HEK293 (cell line): ENCODE measurements around the gene ARHGAP42.

Experiments
- CTCF ChIA-PET: fragments of 350-600 bp; formaldehyde crosslinking; extraction: SDS; loops from one replicate; lab custom pipeline; 2021; ENCODE audit warnings: antibody characterized with exemption; lab: Yijun Ruan, JAX
- POLR2A ChIA-PET: fragments of 300-600 bp; formaldehyde crosslinking; extraction: SDS; loops from one replicate; lab custom pipeline; 2020; ENCODE audit warnings: antibody characterized with exemption, inconsistent platforms; lab: Yijun Ruan, JAX
- H3K27ac ChIP-seq: fragments of 200-500 bp; sonication (Bioruptor generic); 2 replicates; pipeline ENCODE4 v1.5.1; 2014; ENCODE audit warnings: low read depth, low read length, control low read depth, inconsistent platforms; ENCODE audit errors: extremely low read depth
- H3K36me3 ChIP-seq, 2 experiments: fragments of 200-500 bp in 1 of 2; sonication (Bioruptor generic) in 1 of 2; 1 replicate in 1 of 2; 2 replicates in 1 of 2; pipeline ENCODE4 v1.5.1; 2014 to 2017; ENCODE audit warnings: inconsistent platforms in 2 of 2, low read length in 2 of 2; ENCODE audit not compliant: control insufficient read depth in 2 of 2, insufficient read depth in 1 of 2
- H3K4me1 ChIP-seq: fragments of 200-500 bp; sonication (Bioruptor generic); 2 replicates; pipeline ENCODE4 v1.5.1; 2014; ENCODE audit warnings: mild to moderate bottlenecking, low read length, inconsistent platforms; ENCODE audit not compliant: control insufficient read depth, insufficient read depth
- H3K4me3 ChIP-seq: 2 replicates; pipeline ENCODE4 v1.5.1; 2011; ENCODE audit warnings: low read depth, mild to moderate bottlenecking, control low read depth, low read length, moderate library complexity
- H3K9me3 ChIP-seq: fragments of 200-500 bp; sonication (Bioruptor generic); 2 replicates; pipeline ENCODE4 v1.5.1; 2014; ENCODE audit warnings: low read depth, low read length, inconsistent platforms; ENCODE audit not compliant: control insufficient read depth, insufficient read depth
- KLF1 ChIP-seq: fragments of 450-650 bp; formaldehyde crosslinking; IDR thresholded peaks from 2 replicates; pipeline ENCODE4 v1.5.1; 2016; ENCODE audit warnings: missing biosample characterization, missing genetic modification characterization
- KLF9 ChIP-seq: fragments of 450-650 bp; formaldehyde crosslinking; IDR thresholded peaks from 2 replicates; pipeline ENCODE4 v1.5.1; 2016; ENCODE audit warnings: missing biosample characterization, missing genetic modification characterization, low read depth
- SP2 ChIP-seq: fragments of 450-650 bp; formaldehyde crosslinking; IDR thresholded peaks from 2 replicates; pipeline ENCODE4 v1.5.1; 2016; ENCODE audit warnings: missing biosample characterization, missing genetic modification characterization
- TCF7L2 ChIP-seq: IDR thresholded peaks from 2 replicates; pipeline ENCODE4 v1.6.1; 2011; ENCODE audit warnings: low read depth, mild to moderate bottlenecking, inconsistent platforms, low read length, moderate library complexity, borderline replicate concordance
- TRIM28 ChIP-seq: IDR thresholded peaks from 2 replicates; pipeline ENCODE4 v1.6.1; 2011; ENCODE audit warnings: low read length, control low read depth, borderline replicate concordance
- ZBTB11 ChIP-seq: fragments of 450-650 bp; formaldehyde crosslinking; conservative IDR thresholded peaks from 2 replicates; pipeline ENCODE4 v1.5.1; 2016; ENCODE audit warnings: low read depth, missing biosample characterization, missing genetic modification characterization
- ZBTB20 ChIP-seq: fragments of 450-650 bp; formaldehyde crosslinking; IDR thresholded peaks from 2 replicates; pipeline ENCODE4 v1.5.1; 2016; ENCODE audit warnings: missing biosample characterization, missing genetic modification characterization
- ZBTB8A ChIP-seq: fragments of 450-650 bp; formaldehyde crosslinking; IDR thresholded peaks from 2 replicates; pipeline ENCODE4 v1.5.1; 2016; ENCODE audit warnings: missing biosample characterization, missing genetic modification characterization
- ZNF112 ChIP-seq: fragments of 450-650 bp; formaldehyde crosslinking; IDR thresholded peaks from 2 replicates; pipeline ENCODE4 v1.5.0; 2017; ENCODE audit warnings: missing biosample characterization, missing genetic modification characterization
- ZNF2 ChIP-seq: fragments of 450-650 bp; formaldehyde crosslinking; IDR thresholded peaks from 2 replicates; pipeline ENCODE4 v1.5.1; 2016; ENCODE audit warnings: missing biosample characterization, missing genetic modification characterization
- ZNF248 ChIP-seq: fragments of 450-650 bp; formaldehyde crosslinking; IDR thresholded peaks from 2 replicates; pipeline ENCODE4 v1.5.1; 2017; ENCODE audit warnings: missing biosample characterization, missing genetic modification characterization
- ZNF394 ChIP-seq: fragments of 450-650 bp; formaldehyde crosslinking; IDR thresholded peaks from 2 replicates; pipeline ENCODE4 v1.5.1; 2016; ENCODE audit warnings: missing biosample characterization, missing genetic modification characterization, mild to moderate bottlenecking, moderate library complexity, borderline replicate concordance
- ZNF423 ChIP-seq: fragments of 450-650 bp; formaldehyde crosslinking; IDR thresholded peaks from 2 replicates; pipeline ENCODE4 v1.5.1; 2016; ENCODE audit warnings: missing biosample characterization, missing genetic modification characterization
- ZNF48 ChIP-seq: fragments of 450-650 bp; formaldehyde crosslinking; IDR thresholded peaks from 2 replicates; pipeline ENCODE4 v1.5.1; 2016; ENCODE audit warnings: missing biosample characterization, missing genetic modification characterization
- ZNF548 ChIP-seq: fragments of 450-650 bp; formaldehyde crosslinking; IDR thresholded peaks from 2 replicates; pipeline ENCODE4 v1.5.1; 2016; ENCODE audit warnings: missing biosample characterization, missing genetic modification characterization
- ZNF621 ChIP-seq: fragments of 450-650 bp; formaldehyde crosslinking; IDR thresholded peaks from 2 replicates; pipeline ENCODE4 v1.5.1; 2017; ENCODE audit warnings: missing biosample characterization, missing genetic modification characterization
- ZNF629 ChIP-seq: fragments of 450-650 bp; formaldehyde crosslinking; IDR thresholded peaks from 2 replicates; pipeline ENCODE4 v1.5.1; 2017; ENCODE audit warnings: missing biosample characterization, missing genetic modification characterization
- ZNF791 ChIP-seq: fragments of 450-650 bp; formaldehyde crosslinking; IDR thresholded peaks from 2 replicates; pipeline ENCODE4 v1.5.1; 2016; ENCODE audit warnings: missing biosample characterization, missing genetic modification characterization
- TF ChIP-seq, protein P1 (sequence below): fragments of 450-650 bp; formaldehyde crosslinking; IDR thresholded peaks from 2 replicates; pipeline ENCODE4 v1.5.1; 2016; ENCODE audit warnings: missing biosample characterization, missing genetic modification characterization, low read depth
- TF ChIP-seq, protein P2 (sequence below): fragments of 450-650 bp; formaldehyde crosslinking; IDR thresholded peaks from 2 replicates; pipeline ENCODE4 v1.5.1; 2016; ENCODE audit warnings: missing biosample characterization, missing genetic modification characterization

The ARHGAP42 gene

DNA sequence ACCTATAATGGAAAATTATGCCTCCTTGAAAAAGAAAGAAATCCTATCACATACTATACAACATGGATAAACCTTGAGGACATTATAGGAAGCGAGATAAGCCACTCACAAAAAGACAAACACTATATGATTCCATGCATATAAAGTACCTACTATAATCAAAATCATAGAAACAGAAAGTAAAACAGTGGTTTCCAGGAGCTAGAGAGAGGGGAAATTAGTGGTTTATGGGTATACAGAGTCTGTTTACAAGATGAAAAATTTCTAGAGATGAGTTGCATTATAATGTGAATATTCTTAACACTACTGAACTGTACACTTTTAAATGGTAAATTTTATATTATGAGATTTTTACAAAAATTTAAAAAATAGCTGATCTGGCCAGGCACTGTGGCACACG is 40.5 kb upstream of the ARHGAP42 start:
- TF ChIP-seq ZNF791 (tag by site-specific recombination) (no peak), ZNF423 (tag by site-specific recombination) (no peak), SP2 (tag by site-specific recombination) (no peak), ZNF248 (tag by site-specific recombination) (no peak), ZNF48 (tag by site-specific recombination) (no peak)
- TF ChIP-seq, all 188 proteins: peak for 0
- Histone ChIP-seq H3K4me1 (no peaks in the 10 kb centered on the region), H3K4me3 (no peak overlapping the region), H3K9me3 (no peaks in the 10 kb centered on the region), H3K36me3 (no peaks in the 10 kb centered on the region), H3K27ac (no peak overlapping the region)
- ChIA-PET POLR2A (no interaction called here), CTCF (interaction anchor here (0.7 kb wide), 1 partner anchor 98 kb away, joined by 6 read pairs; no protein-coding TSS in a partner anchor)

DNA sequence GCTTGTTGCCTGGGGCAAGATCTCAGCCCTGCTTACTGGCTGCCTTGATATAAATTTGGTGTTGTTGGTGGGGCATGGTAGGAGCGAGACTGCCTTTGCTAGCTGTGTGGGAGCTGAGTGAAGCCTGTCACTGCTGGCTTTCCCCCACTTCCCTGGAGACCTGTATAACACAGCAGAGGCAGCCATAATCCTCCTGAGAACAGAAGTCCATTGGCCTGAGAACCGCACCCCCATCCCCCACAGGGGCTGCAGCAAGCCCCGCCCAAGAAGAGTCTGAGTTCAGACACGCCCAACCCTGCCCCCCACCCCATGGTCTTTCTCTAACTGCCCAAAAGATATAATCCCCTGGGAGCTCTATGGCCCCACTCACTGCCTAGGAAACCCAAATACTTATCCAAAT is 39.2 kb upstream of the ARHGAP42 start:
- ChIA-PET CTCF (no interaction called here), POLR2A (no interaction called here)
- TF ChIP-seq ZNF394 (tag by site-specific recombination) (no peak), TRIM28 (no peak), ZNF791 (tag by site-specific recombination) (no peak), ZNF2 (tag by site-specific recombination) (no peak), ZNF112 (tag by site-specific recombination) (no peak), TCF7L2 (no peak), ZBTB20 (tag by site-specific recombination) (peak; percentile 61; the same call in 1 of the 2 replicates), ZNF621 (tag by site-specific recombination) (no peak), KLF9 (tag by site-specific recombination) (no peak), ZNF629 (no peak), ZNF548 (tag by site-specific recombination) (no peak), ZBTB11 (no peak), KLF1 (tag by site-specific recombination) (peak; percentile 21; the same call in 1 of the 2 replicates), ZBTB8A (tag by site-specific recombination) (no peak)
- TF ChIP-seq, protein P1, sequence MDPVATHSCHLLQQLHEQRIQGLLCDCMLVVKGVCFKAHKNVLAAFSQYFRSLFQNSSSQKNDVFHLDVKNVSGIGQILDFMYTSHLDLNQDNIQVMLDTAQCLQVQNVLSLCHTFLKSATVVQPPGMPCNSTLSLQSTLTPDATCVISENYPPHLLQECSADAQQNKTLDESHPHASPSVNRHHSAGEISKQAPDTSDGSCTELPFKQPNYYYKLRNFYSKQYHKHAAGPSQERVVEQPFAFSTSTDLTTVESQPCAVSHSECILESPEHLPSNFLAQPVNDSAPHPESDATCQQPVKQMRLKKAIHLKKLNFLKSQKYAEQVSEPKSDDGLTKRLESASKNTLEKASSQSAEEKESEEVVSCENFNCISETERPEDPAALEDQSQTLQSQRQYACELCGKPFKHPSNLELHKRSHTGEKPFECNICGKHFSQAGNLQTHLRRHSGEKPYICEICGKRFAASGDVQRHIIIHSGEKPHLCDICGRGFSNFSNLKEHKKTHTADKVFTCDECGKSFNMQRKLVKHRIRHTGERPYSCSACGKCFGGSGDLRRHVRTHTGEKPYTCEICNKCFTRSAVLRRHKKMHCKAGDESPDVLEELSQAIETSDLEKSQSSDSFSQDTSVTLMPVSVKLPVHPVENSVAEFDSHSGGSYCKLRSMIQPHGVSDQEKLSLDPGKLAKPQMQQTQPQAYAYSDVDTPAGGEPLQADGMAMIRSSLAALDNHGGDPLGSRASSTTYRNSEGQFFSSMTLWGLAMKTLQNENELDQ (tag by site-specific recombination) = no peak
- TF ChIP-seq, protein P2, sequence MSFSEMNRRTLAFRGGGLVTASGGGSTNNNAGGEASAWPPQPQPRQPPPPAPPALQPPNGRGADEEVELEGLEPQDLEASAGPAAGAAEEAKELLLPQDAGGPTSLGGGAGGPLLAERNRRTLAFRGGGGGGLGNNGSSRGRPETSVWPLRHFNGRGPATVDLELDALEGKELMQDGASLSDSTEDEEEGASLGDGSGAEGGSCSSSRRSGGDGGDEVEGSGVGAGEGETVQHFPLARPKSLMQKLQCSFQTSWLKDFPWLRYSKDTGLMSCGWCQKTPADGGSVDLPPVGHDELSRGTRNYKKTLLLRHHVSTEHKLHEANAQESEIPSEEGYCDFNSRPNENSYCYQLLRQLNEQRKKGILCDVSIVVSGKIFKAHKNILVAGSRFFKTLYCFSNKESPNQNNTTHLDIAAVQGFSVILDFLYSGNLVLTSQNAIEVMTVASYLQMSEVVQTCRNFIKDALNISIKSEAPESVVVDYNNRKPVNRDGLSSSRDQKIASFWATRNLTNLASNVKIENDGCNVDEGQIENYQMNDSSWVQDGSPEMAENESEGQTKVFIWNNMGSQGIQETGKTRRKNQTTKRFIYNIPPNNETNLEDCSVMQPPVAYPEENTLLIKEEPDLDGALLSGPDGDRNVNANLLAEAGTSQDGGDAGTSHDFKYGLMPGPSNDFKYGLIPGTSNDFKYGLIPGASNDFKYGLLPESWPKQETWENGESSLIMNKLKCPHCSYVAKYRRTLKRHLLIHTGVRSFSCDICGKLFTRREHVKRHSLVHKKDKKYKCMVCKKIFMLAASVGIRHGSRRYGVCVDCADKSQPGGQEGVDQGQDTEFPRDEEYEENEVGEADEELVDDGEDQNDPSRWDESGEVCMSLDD (tag by site-specific recombination) = no peak
- Histone ChIP-seq H3K9me3 (no peaks in the 10 kb centered on the region), H3K4me1 (no peaks in the 10 kb centered on the region), H3K4me3 (no peak overlapping the region), H3K36me3 (no peaks in the 10 kb centered on the region), H3K27ac (no peak overlapping the region)
